Measurements from ENCODE around the gene DLGAP1.

The DLGAP1 gene

GRCh38 chr18:3914833-3915610 is 540.1 kb downstream of the DLGAP1 start:
- no peak overlapping the region for H3K27ac Mint-ChIP-seq

GRCh38 chr18:3914109-3914508 is 541.0 kb downstream of the DLGAP1 start:
- Mint-ChIP-seq H3K27me3 (peaks cover 1% of the 10 kb centered on the region), H3K9me3 (no peaks in the 10 kb centered on the region), H3K36me3 (ENCODE audit: low read depth) (no peaks in the 10 kb centered on the region), H3K27ac (no peak overlapping the region), H3K4me1 (ENCODE audit: low read depth) (no peaks in the 10 kb centered on the region), H3K4me3 (no peak overlapping the region)
- DNase-seq: no peak

More at GRCh38 chr18:3914833-3915610, 540.1 kb downstream of the DLGAP1 start:
- DNase-seq: no peak
- no peaks in the 10 kb centered on the region for H3K36me3 Mint-ChIP-seq (ENCODE audit: low read depth)
- no peaks in the 10 kb centered on the region for H3K9me3 Mint-ChIP-seq
- no peak overlapping the region for H3K4me3 Mint-ChIP-seq
- no peaks in the 10 kb centered on the region for H3K4me1 Mint-ChIP-seq (ENCODE audit: low read depth)
- peaks cover 7% of the 10 kb centered on the region for H3K27me3 Mint-ChIP-seq

DNA sequence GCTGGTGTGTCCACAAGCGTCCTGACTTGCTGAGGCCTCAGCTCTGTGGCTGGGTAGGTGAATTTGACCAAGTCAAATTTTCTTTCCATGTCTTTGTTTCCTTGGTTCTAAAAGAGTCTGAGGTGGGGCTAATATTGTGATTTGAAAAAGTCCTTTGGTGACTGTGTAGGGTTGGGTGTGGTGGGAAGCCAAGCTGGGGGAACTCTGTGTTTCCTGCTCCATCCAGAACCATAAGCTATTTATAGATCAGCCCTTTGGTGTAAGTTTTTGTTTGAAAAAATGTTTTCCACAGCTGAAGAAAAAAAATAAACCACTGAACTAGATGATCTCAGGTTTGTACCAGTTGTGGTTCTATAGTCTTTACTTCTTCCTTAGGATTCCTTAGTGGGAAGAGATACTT is 542.4 kb downstream of the DLGAP1 start:
- Mint-ChIP-seq H3K4me3 (no peak overlapping the region), H3K4me1 (ENCODE audit: low read depth) (no peaks in the 10 kb centered on the region), H3K27ac (no peak overlapping the region), H3K36me3 (ENCODE audit: low read depth) (no peaks in the 10 kb centered on the region), H3K27me3 (no peaks in the 10 kb centered on the region), H3K9me3 (no peaks in the 10 kb centered on the region)
- DNase-seq: no peak

DNA sequence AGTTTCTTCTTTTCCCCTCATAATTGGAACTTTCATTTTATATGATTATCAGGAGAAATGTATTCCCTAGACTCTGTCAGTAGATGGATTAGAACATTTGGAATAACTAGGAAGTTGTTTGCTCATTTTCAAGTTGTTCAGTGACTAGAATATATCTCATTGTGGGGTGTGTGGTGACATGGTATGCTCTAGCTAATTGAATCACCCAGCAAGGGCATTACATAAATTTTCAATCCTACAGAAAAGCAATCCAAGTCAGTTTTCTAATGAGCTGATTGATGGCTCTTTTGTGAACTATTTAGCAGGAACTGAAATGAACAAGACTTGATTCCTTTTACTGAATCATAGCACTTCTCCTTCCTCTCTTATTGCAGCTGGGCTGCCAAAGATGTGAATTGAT is 543.7 kb downstream of the DLGAP1 start:
- no peaks in the 10 kb centered on the region for H3K36me3 Mint-ChIP-seq (ENCODE audit: low read depth)
- DNase-seq: no peak
- no peaks in the 10 kb centered on the region for H3K9me3 Mint-ChIP-seq
- no peak overlapping the region for H3K4me3 Mint-ChIP-seq
- no peak overlapping the region for H3K27ac Mint-ChIP-seq
- H3K4me1 Mint-ChIP-seq (ENCODE audit: low read depth): no peaks in the 10 kb centered on the region
- H3K27me3 Mint-ChIP-seq: no peaks in the 10 kb centered on the region

DNA sequence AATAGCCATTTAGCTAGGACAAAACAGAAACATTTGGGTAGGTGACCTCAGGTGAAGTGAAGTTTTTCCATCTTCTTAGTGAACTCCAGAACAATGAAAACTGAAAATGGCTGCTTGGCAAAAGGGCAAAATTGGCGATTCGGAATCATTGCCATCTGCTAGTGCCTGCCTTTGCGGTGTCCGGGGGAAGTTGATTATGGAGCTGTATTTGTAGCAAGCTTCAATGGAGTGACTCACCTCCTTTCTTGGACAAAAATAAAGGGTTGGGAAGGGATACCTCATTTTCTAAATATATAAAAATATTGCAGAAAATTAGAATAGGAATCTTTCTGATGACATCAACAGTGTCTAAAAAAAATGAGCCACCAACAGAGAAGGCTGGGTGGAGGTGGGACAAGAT is 544.6 kb downstream of the DLGAP1 start:
- Mint-ChIP-seq H3K9me3 (no peaks in the 10 kb centered on the region), H3K4me1 (ENCODE audit: low read depth) (no peaks in the 10 kb centered on the region), H3K27me3 (no peaks in the 10 kb centered on the region), H3K4me3 (no peak overlapping the region), H3K27ac (no peak overlapping the region), H3K36me3 (ENCODE audit: low read depth) (no peaks in the 10 kb centered on the region)
- no peak for DNase-seq

DNA sequence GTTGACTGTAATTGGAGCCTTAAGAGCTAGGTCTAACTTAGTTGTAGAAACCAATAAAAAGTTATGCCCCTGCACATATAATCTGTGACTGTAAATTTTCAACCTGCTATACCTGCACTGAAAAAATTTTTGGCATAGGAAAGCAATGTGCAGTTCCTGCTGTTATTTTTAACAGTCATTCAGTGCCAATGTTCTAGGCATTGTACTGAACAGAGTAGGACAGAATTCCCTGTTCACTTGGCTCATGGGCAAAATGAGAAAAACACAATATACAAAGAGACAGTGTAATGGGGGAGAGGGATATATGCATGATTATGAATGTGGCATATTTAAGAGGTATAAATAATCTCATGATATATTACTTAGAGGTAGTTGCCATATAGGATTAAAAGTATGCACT is 547.2 kb downstream of the DLGAP1 start:
- H3K4me1 Mint-ChIP-seq (ENCODE audit: low read depth): no peaks in the 10 kb centered on the region
- no peaks in the 10 kb centered on the region for H3K36me3 Mint-ChIP-seq (ENCODE audit: low read depth)
- no peak overlapping the region for H3K27ac Mint-ChIP-seq
- DNase-seq: no peak
- H3K4me3 Mint-ChIP-seq: no peak overlapping the region
- H3K9me3 Mint-ChIP-seq: no peaks in the 10 kb centered on the region
- H3K27me3 Mint-ChIP-seq: peaks cover 2% of the 10 kb centered on the region

- H3K27me3 Mint-ChIP-seq: peaks cover 3% of the 10 kb centered on the region
- H3K9me3 Mint-ChIP-seq: no peaks in the 10 kb centered on the region
- no peak for DNase-seq
- no peak overlapping the region for H3K27ac Mint-ChIP-seq
- no peaks in the 10 kb centered on the region for H3K4me1 Mint-ChIP-seq (ENCODE audit: low read depth)
- no peak overlapping the region for H3K4me3 Mint-ChIP-seq
- H3K36me3 Mint-ChIP-seq (ENCODE audit: low read depth): no peaks in the 10 kb centered on the region
Observed at GRCh38 chr18:3906116-3906750, 548.9 kb downstream of the DLGAP1 start.

GRCh38 chr18:3903337-3903736 is 551.8 kb downstream of the DLGAP1 start:
- Mint-ChIP-seq H3K9me3 (no peaks in the 10 kb centered on the region), H3K4me3 (no peak overlapping the region), H3K27ac (no peak overlapping the region), H3K36me3 (ENCODE audit: low read depth) (no peaks in the 10 kb centered on the region), H3K4me1 (ENCODE audit: low read depth) (no peaks in the 10 kb centered on the region), H3K27me3 (peaks cover 8% of the 10 kb centered on the region)
- DNase-seq: no peak

GRCh38 chr18:3902676-3903075 is 552.4 kb downstream of the DLGAP1 start:
- Mint-ChIP-seq H3K27me3 (peaks cover 8% of the 10 kb centered on the region), H3K4me1 (ENCODE audit: low read depth) (no peaks in the 10 kb centered on the region), H3K36me3 (ENCODE audit: low read depth) (no peaks in the 10 kb centered on the region), H3K4me3 (no peak overlapping the region), H3K27ac (no peak overlapping the region), H3K9me3 (no peaks in the 10 kb centered on the region)
- no peak for DNase-seq

DNA sequence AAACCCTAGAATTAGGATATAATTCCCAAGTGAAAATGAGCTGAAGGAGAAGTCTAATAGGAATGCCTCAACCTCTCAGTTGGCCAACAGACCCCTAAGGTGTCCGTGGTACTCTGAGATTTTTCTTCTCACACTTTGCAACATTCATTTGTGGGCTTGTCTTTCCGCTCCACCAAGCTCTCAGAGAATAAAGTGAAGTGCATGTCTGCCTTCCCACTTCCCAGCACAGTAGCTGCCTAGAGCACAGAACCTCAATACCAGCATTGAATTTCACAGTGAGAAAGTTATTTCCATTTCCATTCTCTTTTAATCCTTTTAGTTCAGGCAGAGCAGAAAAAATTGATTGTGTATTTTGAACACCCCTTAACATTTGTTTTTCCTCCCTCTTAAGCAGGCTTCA is 553.3 kb downstream of the DLGAP1 start:
- H3K4me3 Mint-ChIP-seq: no peak overlapping the region
- H3K27me3 Mint-ChIP-seq: peaks cover 8% of the 10 kb centered on the region
- no peak overlapping the region for H3K27ac Mint-ChIP-seq
- no peaks in the 10 kb centered on the region for H3K9me3 Mint-ChIP-seq
- no peak for DNase-seq
- H3K36me3 Mint-ChIP-seq (ENCODE audit: low read depth): no peaks in the 10 kb centered on the region
- H3K4me1 Mint-ChIP-seq (ENCODE audit: low read depth): no peaks in the 10 kb centered on the region

DNA sequence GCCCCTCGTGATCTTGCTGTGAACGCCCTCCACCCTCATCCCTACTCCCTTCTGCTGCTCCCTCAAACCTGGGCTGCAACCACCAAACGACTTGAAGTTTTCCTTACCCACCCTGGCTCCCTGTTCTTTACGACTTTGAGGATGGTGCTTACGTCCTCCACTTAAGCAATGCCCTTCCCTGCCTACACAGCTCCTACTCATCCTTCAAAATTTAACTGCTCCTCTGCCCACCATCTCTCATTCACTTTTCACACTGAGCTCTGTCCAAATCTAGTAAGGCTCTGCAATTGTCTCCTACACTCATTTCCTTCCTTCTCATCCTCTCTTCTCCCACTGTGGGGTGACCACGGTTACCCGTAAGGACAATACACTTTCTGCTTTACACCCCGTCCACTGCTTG is 554.1 kb downstream of the DLGAP1 start:
- Mint-ChIP-seq H3K9me3 (no peaks in the 10 kb centered on the region), H3K27ac (no peak overlapping the region), H3K4me3 (no peak overlapping the region), H3K27me3 (peaks cover 8% of the 10 kb centered on the region), H3K36me3 (ENCODE audit: low read depth) (no peaks in the 10 kb centered on the region), H3K4me1 (ENCODE audit: low read depth) (no peaks in the 10 kb centered on the region)
- DNase-seq: no peak

DNA sequence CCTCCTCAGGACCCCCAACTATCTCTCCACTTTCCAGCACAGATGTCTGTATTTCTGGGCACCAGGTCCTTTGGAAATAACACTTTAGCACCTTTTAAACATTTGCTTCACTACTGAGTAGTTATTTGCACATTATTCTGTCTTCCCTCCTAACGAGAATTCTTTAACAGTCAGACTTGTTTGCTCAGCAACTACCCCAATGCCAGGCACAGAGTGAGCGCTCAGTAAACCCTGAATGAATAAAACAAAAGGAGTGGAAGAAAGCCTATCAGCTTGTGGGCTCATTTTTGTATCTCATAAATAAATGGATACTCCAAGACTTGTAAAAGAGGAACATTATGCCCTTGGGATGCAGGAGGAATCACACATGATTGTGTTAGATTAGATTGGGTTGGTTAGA is 554.8 kb downstream of the DLGAP1 start:
- no peaks in the 10 kb centered on the region for H3K9me3 Mint-ChIP-seq
- H3K27ac Mint-ChIP-seq: no peak overlapping the region
- H3K4me1 Mint-ChIP-seq (ENCODE audit: low read depth): no peaks in the 10 kb centered on the region
- no peak overlapping the region for H3K4me3 Mint-ChIP-seq
- H3K36me3 Mint-ChIP-seq (ENCODE audit: low read depth): no peaks in the 10 kb centered on the region
- no peak for DNase-seq
- H3K27me3 Mint-ChIP-seq: peaks cover 8% of the 10 kb centered on the region

DNA sequence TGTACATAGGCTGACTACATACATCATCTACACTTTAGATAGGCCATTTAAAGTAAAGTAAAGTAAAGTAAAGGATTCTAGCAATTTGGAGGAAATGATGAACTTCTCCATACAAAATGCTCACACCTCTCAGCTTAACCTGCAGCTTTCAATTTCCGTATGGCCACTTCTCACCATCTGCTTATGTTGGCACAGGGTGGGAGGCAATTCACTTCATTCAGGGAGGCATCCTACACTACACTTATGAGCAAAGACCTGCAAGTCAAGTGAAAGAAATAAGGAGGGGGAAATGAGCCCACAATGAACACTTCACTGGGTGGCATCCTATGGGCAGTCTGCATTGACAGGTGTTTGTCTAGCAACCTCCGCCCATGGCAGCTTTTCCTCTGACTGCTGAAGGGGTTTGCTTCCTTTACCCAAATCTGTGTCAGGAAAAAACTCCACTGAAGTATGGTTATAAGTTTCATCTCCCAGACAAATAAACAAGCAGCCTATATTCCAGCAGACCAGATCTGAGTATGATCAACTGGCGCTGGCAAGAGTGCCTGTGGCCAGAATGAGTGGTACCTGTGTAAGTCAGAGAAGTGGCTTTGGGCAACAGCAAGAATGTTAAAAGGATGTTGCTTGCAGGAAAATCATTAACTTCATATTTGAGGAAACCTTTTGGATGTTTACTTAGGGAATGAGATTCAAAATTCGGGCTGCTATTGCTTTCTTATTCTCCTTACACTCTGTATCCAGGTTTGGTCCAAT is 556.1 kb downstream of the DLGAP1 start:
- Mint-ChIP-seq H3K4me1 (ENCODE audit: low read depth) (no peaks in the 10 kb centered on the region), H3K27me3 (peaks cover 7% of the 10 kb centered on the region), H3K4me3 (no peak overlapping the region), H3K27ac (no peak overlapping the region), H3K9me3 (no peaks in the 10 kb centered on the region), H3K36me3 (ENCODE audit: low read depth) (no peaks in the 10 kb centered on the region)
- no peak for DNase-seq

GRCh38 chr18:3892152-3892551 is 563.0 kb downstream of the DLGAP1 start:
- no peaks in the 10 kb centered on the region for H3K9me3 Mint-ChIP-seq
- peaks cover 4% of the 10 kb centered on the region for H3K27me3 Mint-ChIP-seq
- H3K27ac Mint-ChIP-seq: no peak overlapping the region
- H3K4me1 Mint-ChIP-seq (ENCODE audit: low read depth): no peaks in the 10 kb centered on the region
- no peak for DNase-seq
- no peaks in the 10 kb centered on the region for H3K36me3 Mint-ChIP-seq (ENCODE audit: low read depth)
- H3K4me3 Mint-ChIP-seq: no peak overlapping the region

DNA sequence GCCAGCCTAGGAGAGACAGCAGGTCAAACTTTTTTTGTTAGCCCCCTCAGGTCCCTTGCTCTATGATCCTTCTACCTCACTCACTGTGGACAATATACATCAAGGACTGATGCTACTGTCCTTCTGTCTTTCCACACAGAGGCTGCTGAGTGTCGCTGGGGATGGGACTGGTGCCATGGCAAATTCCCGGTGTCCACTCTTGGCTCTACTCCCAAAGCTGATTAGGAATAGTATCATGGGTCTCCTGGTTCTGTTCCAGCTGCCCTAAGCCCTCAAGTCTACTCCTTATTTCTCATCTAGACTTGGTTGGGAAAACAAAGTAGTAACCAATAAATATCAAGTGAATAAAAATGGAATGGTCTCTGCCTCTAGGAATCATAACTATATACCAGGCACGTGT is 563.9 kb downstream of the DLGAP1 start:
- no peak overlapping the region for H3K27ac Mint-ChIP-seq

More for the DNA sequence above, 563.9 kb downstream of the DLGAP1 start:
- no peaks in the 10 kb centered on the region for H3K9me3 Mint-ChIP-seq
- peaks cover 12% of the 10 kb centered on the region for H3K27me3 Mint-ChIP-seq
- no peaks in the 10 kb centered on the region for H3K36me3 Mint-ChIP-seq (ENCODE audit: low read depth)
- no peak overlapping the region for H3K4me3 Mint-ChIP-seq
- no peaks in the 10 kb centered on the region for H3K4me1 Mint-ChIP-seq (ENCODE audit: low read depth)
- no peak for DNase-seq

All from activated T-cell treated with anti-CD3 and anti-CD28 coated beads, Interleukin-2, amount 50 U/mL, for 24 hours (primary cell).